ENCODE measurements around the gene CABLES2. TPM values are rescaled to one million over a fixed set of nuclear protein-coding genes. Genes with fewer than 3 reads are reported as not detected.

Gene CABLES2
- total RNA-seq, 1 experiment from 2014 or later, result 7.5 TPM

GRCh38 chr20:62381842-62382241 is 25.2 kb downstream of the CABLES2 start:
- TF ChIP-seq CBFB (CRISPR knock-in tag; IDR thresholded peaks at IDR 0.05; ENCODE audit: low read depth) (no peak), ATF6 (CRISPR knock-in tag; IDR thresholded peaks at IDR 0.05) (no peak), ATF3 (CRISPR knock-in tag; conservative IDR thresholded peaks at IDR 0.05) (no peak), ESRRA (CRISPR knock-in tag; IDR thresholded peaks at IDR 0.05; ENCODE audit: borderline replicate concordance) (no peak), GTF2I (CRISPR knock-in tag; conservative IDR thresholded peaks at IDR 0.05) (no peak), ZNF121 (CRISPR knock-in tag; IDR thresholded peaks at IDR 0.05) (no peak), HMGXB4 (CRISPR knock-in tag; IDR thresholded peaks at IDR 0.05) (no peak), CDX4 (CRISPR knock-in tag; IDR thresholded peaks at IDR 0.05; ENCODE audit: borderline replicate concordance) (no peak), MAX (CRISPR knock-in tag; IDR thresholded peaks at IDR 0.05) (no peak), MYBL2 (CRISPR knock-in tag; IDR thresholded peaks at IDR 0.05) (no peak), MXD4 (CRISPR knock-in tag; IDR thresholded peaks at IDR 0.05; ENCODE audit: borderline replicate concordance) (no peak), TEAD1 (CRISPR knock-in tag; IDR thresholded peaks at IDR 0.05) (no peak), IRF2 (CRISPR knock-in tag; IDR thresholded peaks at IDR 0.05; ENCODE audit: borderline replicate concordance, low read depth) (no peak), AR (CRISPR knock-in tag; IDR thresholded peaks at IDR 0.05) (no peak), ZMAT4 (CRISPR knock-in tag; IDR thresholded peaks at IDR 0.05) (no peak), CTCF (IDR thresholded peaks at IDR 0.05) (no peak), ZNF425 (CRISPR knock-in tag; conservative IDR thresholded peaks at IDR 0.05) (no peak), SMAD3 (CRISPR knock-in tag; IDR thresholded peaks at IDR 0.05; ENCODE audit: borderline replicate concordance) (no peak)
- Mint-ChIP-seq H3K36me3 (peaks cover 10% of the 10 kb centered on the region), H3K9me3 (peaks cover 7% of the 10 kb centered on the region), H3K27me3 (ENCODE audit: low read depth) (no peaks in the 10 kb centered on the region), H3K27ac (peak overlapping the region; percentile 0; the same call in 1 of the 2 replicates), H3K4me3 (no peak overlapping the region), H3K4me1 (peaks cover 25% of the 10 kb centered on the region)
- ChIA-PET CTCF (interaction anchor here (1.1 to 7.4 kb wide), 8 partner anchors 11 to 409 kb away, joined by 4 to 137 read pairs (median 10); partner anchors contain the start of gene LAMA5), POLR2A (interaction anchor here (1.3 kb wide), 1 partner anchor 8 kb away, joined by 3 read pairs; no protein-coding TSS in a partner anchor)
- ATAC-seq (no peak), DNase-seq (ENCODE audit: low spot score) (no peak)
